ENCODE measurements around the gene EVA1B.

Gene EVA1B

DNA sequence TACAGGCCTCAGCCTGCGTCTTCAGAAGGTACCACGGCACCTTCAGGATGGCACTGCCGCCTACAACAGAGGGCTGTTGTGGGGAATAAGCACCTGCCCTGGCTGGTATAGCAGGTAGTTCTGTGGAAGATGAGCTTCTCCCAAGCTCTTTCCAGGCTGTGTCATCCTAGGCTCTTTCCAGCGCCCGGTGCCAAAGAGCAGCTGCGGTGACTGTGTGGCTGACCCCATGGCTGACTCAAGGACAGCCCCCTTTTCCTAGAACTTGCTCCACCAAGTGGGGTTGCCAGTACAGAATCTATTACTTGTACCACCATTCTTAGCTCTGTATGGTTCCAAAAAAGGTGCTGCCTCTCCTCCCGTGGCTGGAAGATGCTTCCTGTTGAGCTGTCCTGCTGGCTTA lies 21.9 kb upstream of the EVA1B start:
- no peak for DNase-seq (ENCODE audit: low spot score)

DNA sequence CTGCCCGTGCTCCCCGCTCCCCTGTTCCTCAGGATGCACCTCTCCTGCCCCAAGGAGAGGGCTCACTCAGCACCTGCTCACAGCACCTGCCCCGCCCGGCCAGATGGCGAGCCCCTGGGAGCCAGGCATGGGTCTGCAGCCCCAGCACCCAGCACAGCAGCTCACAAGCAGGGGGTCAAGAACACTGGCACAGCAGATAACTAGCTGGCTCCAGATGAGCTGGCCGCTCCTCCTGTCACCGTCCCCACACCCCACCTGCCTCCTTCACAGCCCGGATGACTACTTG lies 20.9 kb upstream of the EVA1B start:
- no peak for DNase-seq (ENCODE audit: low spot score)

DNA sequence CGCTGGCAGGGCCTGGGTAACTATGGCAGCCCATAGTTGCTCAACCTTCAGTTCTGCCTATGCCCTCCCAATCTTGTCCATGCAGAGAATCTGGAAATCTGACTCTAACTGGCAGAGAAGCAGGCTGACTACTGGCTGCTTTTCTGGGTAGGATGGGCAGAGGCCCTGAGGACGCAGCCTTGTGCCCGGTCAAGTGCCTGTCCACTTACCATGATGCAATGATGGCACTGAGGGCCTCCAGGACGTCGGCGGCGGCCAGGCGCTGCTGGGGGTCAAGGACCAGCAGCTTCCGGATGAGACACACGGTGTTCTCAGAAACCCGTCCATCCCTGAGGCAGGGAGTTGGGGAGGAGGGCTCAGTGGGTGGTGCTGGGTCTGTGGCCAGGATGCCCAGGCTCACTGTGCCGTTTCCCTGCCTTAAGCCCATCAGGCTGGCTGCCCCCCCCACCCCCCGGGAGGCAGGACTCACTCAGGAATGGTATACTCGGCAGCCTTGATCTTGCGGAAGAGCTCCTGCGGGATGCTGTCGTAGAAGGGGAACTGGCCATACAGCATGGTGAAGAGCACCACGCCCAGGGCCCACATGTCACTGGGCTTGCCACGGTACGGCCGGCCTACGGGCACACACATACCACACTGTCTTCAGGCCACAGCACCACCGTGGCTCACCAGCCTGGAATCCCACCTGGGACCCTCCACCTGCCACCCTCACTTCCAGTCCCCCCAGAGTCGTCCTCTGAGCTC lies 20.4 kb upstream of the EVA1B start:
- no peak for DNase-seq (ENCODE audit: low spot score)

DNA sequence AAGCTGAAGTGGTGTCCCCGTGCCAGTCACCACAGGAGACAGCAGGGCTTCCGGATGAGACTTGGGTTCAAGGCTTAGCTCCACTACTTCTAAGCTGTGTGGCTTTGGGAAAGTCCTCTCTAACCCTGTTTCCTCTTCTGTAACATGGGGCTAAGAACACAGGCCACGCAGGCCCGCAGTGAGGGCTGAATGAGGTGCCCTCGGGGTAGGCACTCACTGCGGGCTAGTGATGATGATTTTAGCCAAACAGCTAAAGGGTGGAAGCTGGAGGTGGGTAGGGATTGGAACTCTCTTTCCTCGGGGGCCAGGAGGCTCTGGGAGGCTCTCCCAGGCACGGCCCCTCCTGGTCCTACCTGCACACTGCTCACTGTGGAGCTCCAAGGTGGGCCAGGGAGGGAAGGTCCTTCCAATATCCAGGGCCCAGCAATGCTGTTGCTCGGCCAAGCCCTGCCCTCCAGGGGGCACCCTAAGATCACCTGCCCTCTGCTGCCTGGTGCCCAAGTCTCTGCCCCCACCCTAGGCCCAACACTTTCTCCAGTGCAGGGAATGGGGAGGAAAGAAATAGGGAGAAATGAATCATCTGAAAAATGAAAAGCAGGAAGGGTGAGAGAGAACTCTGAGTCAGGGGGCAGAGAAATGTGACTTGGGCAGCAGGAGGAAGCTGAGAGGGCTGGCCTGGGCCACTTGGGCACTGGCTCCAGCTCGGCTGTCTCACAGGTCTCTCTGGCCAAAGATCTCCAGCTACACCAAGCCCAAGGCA lies 19.2 kb upstream of the EVA1B start:
- DNase-seq (ENCODE audit: low spot score), result peak; percentile 53

DNA sequence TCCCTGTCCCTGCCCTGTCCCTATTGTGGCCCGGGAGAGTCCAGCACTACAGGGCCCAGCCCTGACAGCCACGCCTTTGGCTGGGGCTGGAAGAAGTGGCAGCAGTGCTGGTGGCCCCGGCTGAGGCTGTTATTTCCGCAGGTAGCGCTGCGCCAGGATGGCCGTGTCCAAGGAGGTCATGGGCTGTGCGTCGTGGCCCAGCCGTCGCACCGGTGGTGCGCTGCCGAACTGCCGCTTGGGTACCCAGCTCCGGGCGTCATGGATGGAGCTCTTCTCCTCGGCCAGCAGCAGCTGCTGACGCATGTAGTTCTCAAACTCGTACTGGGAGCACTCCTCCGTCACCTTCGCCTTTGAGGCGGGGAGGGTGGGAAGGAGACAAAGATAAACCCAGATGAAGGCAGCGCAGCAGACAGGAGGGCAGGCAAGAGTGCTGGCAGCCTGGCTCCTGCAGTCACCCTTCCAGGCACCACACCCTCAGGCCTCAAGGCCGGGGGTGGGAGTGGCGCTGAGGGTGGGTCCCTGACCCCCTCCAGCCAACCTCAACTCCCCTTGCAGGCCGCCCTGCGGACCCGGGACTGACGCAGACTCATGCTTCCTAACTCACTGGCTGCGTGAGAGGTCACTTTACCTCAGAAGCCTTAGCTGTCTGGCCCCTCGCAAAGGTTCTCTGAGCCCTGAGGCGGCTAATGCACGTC lies 18.3 kb upstream of the EVA1B start:
- no peak for DNase-seq (ENCODE audit: low spot score)

DNA sequence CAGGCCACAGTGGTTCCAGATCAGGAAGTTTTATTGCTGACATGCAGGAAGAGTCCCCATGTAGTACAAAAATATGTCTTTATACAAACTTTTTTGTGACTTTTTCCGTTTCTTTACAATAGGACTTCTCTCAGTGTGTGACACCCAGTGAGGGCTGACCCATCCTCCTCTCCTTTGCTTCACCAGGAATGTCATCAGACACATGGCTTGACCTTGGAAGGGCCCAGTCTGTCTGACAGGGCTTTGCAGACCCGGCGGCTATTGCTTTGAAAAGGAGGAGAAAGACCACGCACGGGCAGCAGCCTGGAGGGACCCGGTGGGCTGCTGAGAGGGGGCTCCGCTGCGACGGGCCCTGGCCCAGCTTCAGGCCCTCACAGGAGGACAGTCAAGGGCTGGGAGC lies 16.2 kb upstream of the EVA1B start:
- no peak for DNase-seq (ENCODE audit: low spot score)

DNA sequence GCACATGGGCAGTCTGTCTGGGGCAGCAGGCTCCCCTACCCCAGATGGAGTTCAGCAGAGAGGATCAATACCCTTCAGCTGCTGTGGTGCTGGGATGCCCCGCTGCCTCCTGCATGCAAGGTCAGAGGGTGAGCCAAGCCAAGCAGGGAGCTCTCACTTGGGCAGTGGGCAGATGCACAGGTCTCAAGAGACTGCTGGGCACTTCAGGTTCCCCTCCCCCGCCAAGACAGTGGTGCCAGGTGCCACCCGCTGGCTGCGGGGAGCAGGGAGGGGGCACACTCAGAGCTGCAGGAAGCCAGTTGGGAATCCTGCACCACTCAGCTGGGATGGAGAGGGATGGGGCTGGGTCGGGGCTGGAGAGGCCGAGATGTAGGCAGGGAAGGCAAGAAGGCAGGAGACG lies 15.8 kb upstream of the EVA1B start:
- no peak for DNase-seq (ENCODE audit: low spot score)

DNA sequence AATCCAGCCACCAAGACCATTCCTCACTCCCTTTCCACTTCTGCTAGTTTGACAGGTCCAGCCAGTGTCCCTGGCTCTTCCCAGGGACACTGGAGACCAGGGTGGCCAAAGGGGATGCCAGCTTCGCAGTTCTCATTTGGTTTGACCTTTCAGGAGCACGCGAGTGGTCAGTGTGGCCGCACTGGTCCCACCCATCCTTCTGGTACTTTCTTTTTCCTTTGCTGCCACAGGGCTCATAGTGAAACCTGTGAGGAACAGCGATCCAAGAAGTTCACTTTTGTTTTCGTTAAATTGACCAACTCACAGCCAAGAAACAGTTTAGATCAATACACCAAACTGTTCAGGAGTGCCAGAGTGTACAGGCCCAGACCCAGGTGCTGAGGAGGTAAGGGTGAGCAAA lies 14.4 kb upstream of the EVA1B start:
- no peak for DNase-seq (ENCODE audit: low spot score)

DNA sequence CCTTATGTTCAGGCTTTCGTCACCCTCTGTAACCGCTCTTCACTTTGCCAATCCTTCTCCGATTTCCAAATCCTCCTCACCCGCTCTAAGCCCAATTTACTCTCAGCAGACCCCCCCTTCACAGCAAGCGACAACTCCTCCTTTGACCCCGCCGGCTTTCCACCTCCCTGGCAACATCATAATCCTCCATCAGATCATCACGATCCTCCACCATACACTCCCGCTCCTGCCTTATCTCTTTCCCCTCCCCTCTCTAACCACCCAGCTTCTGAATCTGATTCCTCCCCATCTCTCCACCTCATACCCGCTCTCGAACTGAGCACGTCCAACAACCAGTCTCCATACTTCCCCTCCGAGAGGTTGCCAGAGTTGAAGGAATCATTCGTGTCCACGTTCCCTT lies 7.5 kb upstream of the EVA1B start:
- DNase-seq (ENCODE audit: low spot score), result no peak

DNA sequence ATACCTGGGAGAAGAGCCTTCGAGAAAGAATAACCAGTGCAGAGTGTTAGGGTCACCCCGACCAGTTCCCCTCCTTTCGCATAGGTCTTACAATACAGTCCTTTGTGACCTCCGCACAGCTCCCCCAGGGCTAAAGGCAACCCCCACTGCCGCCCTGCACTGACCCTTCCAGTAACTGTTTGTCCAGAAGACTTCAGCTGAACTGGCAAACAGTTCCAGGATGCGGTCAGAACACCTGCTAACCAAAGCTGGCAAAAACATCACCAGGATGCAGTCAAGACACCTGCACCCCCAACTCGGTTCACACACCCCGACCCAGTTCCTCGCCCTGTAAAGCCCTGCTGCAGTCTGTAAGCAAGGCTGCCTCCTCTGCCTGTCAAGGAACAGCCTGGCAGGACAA lies 6.4 kb upstream of the EVA1B start:
- no peak for DNase-seq (ENCODE audit: low spot score)

DNA sequence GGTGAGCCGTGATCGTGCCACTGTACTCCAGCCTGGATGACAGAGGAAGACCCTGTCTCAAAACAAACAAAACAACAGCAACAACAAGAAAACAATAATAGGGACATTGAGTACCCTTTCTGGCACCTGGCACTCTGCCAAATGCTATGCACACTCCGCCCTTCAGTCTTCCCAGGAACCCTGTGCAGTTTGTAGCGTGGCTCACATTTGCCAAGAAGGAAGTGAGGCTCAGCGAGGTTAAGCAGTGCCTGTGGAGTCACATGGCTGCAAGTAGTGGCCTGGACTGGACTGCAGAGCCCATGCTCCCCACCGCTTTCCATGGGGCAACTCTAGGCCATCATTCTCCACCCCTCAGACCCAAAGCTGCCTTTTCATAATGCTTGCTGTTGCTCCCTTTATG lies 5.3 kb upstream of the EVA1B start:
- no peak for DNase-seq (ENCODE audit: low spot score)

DNA sequence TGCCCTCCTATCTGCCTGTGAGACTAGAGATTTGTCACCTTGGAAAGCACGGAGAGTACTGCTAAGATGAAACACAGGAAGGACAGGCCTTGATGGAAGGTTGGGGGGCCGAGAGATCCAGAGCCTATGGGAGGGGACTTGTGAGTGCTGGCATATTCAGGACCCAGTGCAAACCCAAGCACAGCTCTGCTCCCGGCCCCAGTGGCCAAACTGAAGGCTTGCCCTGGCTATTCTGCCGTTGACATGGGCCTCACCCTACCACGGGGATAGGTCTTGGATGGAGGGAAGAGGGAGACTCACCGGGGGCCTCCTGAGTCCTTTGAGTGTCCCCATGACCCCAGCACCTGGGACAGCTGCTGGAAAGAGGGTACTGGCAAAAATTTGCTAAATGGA lies 4.6 kb upstream of the EVA1B start:
- DNase-seq (ENCODE audit: low spot score), result no peak

DNA sequence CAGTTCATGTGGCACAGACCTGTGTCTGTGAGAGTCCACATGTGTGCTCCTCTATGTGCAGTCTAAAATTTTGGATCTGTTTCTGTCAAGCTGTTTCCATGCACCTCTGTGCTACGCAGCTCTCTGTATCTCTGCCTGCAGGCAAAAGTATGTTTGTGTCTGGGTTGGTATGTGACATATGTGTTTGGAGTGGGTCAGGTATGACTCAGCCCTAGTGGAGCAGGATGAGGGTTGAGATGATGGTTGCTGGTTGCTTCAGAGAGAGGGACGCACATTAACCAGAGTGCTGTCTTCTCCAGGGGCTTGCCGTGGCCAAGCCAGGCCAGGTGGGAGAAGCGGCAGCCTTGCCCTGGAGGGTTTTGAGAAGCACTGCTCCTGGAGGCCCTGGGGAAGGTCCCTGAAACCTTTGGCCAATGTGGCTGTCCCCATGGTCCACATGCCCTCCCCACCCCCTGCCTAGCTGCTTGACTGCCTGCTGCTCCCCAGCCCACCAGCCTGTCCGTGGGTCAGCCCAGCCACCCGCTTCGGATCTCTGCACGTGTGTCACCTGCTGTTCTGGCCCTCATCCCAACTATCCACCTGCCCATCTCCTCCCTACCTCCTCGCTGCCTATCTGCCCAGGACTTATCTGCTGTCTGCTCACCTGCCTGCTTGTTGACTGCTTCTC lies 4.1 kb upstream of the EVA1B start:
- no peak for DNase-seq (ENCODE audit: low spot score)

DNA sequence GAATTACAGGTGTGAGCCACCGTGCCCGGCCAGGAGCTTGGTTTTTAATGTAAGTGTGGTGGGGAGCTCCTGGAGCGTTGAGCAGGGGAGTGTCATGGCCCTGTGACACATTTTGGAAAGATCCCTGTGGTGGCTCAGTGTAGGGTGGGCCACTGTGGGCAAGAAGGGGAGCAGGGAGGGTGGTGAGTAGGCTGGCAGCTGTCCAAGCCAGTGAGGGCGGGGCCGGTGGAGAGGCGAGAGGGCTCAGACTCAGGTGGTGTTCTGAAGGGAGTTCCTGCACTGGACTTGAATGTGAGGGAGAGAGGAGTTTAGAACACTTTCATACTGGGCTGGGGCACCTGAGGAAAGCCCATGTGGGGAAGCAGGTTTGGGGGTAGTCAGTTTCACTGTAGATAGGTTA lies 3.1 kb upstream of the EVA1B start:
- no peak for DNase-seq (ENCODE audit: low spot score)

DNA sequence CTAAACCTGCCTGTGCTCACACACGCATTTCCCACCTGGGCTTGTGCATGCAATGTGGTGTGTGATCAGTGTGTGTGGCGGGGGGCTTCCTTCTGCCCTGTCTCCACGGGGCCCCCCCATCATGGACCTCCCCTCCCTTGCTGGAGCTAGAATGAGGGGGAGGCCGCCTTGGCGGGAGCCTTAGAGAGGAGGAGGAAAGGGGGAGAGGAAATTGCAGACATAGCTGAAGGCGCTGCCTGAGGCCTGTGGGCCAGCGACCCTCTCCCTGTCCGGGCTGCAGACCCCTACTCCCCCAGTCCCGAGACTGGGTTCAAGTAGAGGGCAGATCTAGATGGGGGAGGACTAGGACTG lies 883 bp upstream of the EVA1B start:
- DNase-seq (ENCODE audit: low spot score), result no peak

DNA sequence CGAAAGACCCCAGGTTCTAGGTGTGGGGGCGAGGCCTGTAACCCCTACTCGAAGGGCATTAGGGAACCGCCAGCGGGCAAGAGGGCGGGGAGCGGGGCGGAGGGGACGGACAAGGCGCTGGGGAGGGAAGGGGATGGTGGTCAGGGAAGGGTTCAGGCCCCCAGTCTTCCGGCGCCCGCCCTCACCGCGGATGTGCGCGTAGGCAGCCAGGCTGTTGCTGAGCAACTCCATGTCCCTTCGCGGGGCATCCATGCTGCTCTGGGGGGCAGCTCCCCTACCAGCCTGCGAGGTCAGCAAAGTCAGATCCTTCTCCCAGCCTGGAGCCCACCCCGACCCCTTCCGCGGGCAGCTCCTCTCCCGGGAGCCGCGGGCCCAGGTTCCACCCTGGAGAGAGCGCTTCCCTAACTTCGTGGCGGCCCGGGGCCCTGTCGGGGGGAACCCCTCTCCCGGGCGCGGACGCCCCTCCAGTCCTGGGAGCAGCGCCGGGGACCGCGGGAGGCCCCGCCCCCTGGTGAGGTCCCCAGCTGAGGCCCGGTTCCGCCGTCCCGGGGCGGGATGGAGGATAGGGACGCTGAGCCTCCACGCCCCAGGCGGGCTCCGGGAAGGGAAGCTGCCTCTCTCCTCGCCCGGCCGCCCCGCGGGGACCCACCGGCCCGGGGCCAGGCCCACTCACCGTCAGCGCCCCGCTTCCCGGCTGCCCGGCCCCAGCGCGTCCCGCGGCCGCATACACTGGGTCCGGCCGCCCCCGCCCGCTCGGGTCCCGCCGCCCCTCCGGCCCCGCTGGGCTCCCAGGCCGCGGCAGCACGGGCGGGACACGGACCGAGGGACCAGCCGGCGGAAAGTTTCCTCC lies 434 bp downstream of the EVA1B start:
- DNase-seq (ENCODE audit: low spot score), result peak; percentile 46

DNA sequence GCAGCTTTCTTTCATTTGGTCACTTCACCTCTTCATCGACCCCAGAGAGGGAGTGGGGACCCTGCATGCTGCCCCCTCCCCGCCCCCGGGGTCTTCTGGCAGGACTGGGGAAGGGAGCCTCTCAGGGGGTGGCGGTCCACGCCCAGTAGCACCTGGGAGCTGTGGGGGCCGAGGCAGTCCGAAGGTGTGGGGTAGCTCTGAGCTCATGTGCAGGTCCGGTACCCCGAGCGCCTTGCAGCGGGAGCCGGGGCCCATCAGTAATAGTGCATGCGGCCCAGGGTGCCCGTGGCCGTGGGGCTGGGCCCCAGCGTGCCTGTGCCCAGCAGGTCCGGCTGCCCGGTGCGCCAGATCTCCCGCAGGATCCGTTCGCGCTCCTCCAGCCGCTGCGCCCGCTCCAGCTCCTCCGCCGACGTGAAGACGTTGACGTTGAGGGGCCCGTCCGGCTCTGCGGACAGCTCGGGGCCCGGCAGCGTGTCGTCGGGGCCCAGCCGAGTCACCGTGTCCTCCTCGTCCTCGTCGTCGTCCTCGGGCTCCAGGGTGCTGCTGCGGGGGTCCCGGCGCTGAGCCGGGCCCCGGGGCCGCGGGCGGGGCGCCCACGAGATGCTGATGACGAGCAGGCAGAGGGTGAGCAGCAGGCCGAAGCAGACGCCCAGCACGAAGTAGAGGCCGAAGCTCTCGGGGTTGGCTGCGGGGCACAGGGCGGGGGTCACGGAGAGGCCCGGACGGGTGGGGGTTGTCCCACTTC lies 1.2 kb downstream of the EVA1B start:
- DNase-seq (ENCODE audit: low spot score), result no peak

DNA sequence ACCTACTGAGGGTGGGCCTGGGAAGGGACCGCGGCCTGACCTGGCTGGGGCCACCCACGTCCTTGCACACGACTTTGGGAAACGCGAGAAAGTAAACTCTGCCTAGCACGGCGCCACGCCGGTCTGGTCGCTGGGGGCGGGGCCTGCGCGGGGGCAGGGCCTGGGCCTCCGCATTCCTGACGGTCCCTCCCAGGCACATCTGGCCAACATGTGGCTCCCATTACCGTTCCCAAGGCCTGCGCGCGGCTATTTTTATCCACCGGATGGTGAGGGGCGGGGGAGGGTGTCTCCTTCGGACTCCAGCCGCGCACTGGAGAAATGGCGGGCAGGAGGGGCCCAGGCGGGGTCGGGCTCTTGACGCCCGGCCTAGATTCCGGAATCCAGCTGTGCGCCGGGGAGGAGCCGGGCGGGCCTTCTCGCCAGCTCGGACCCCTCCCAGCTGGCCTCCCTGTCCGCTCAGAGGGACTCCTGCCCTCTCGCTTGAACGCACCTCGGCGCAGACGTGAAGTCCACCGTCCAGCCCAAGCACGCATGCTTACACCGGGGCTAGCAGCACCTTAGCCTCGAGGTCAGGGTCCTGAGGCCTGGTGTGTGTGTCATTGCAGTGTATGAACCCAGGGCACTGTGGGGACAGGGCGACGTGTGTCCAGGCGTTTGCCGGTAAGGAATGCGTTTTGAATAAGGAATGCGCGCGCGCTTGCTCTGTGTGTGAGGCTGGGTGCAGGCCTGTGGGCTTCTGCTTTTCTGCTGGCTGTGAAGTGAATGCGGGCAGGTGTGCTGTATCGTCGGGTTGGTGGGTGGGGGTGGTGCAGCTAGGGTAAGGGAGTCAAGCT lies 2.1 kb downstream of the EVA1B start:
- no peak for DNase-seq (ENCODE audit: low spot score)

DNA sequence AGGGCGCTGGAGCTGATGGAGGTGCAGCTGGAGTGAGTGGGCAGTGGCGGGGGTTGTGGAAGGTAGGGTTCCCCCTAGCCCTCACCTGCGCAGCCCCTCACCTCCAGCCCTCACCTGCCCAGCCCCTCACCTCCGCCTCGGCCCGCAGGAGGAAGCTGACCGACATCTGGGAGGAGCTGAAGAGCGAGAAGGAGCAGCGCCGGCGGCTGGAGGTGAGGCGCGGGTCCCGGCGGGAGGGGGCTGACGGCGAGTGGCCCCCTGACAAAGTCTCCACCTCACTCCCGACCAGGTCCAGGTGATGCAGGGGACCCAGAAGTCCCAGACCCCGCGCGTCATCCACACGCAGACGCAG lies 2.7 kb downstream of the EVA1B start:
- DNase-seq (ENCODE audit: low spot score), result no peak

DNA sequence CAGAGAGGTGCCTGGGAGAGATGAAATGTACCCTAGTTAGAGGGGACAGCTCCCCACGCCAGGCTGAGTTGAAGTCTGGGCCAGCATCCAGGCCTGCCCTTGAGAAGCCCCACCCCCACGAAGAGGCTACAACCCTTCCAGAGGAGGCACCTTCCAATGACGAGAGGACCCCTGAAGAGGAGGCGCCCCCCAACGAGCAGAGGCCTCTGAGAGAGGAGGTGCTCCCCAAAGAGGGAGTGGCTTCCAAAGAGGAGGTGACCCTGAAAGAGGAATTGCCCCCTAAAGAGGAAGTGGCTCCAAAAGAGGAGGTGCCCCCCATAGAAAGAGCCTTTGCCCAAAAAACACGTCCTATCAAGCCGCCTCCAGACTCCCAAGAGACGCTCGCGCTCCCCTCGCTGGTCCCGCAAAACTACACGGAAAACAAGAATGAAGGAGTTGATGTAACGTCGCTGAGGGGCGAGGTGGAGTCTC lies 3.1 kb downstream of the EVA1B start:
- no peak for DNase-seq (ENCODE audit: low spot score)

All from HuH-7 (cell line).